ENCODE data around the gene RNF215. TPM values are rescaled to one million over a fixed set of nuclear protein-coding genes. Genes with fewer than 3 reads are reported as not detected.

RNF215 gene
- total RNA-seq, 3 donors from 2014 or later (not counting 1 experiment from before 2014, with no cell fraction given): 7.5 to 9.8 (median 9.5) TPM

GRCh38 chr22:30390974-30391691 is 3.9 kb upstream of the RNF215 start:
- DNase-seq (peak; percentile 64 to 93), ATAC-seq (peak; percentile 49 to 58 (median 52))
- peak; percentile 83 for TF ChIP-seq CTCF (IDR thresholded peaks at IDR 0.05)
- Histone ChIP-seq H3K27me3 (ENCODE audit: control insufficient read depth, insufficient read depth, low read length) (peaks cover 7% of the 10 kb centered on the region), H3K4me1 (ENCODE audit: control insufficient read depth, insufficient read depth, low read length) (peaks cover 12% of the 10 kb centered on the region), H3K9me3 (ENCODE audit: control insufficient read depth, insufficient read depth, low read length) (no peaks in the 10 kb centered on the region), H3K27ac (ENCODE audit: low read length) (no peak overlapping the region), H3K4me3 (ENCODE audit: low read length) (no peak overlapping the region), H3K36me3 (ENCODE audit: control insufficient read depth, insufficient read depth, low read length) (no peaks in the 10 kb centered on the region)
- peaks cover 5 to 6% of the 10 kb centered on the region in 2 donors for H3K4me1 Mint-ChIP-seq
- no peaks in the 10 kb centered on the region for H3K9me3 Mint-ChIP-seq
- WGBS (ENCODE audit: insufficient coverage): 71% methylated on average over 5 of the region's 5 CpGs
- intact Hi-C loops (cut with micrococcal nuclease): loop anchor here (1.0 to 2.0 kb wide), 3 partner anchors 35 to 282 kb away; no protein-coding TSS in a partner anchor
- no peak overlapping the region for H3K27ac Mint-ChIP-seq
- no peaks in the 10 kb centered on the region for H3K36me3 Mint-ChIP-seq
- peaks cover 21 to 23% of the 10 kb centered on the region in 2 donors for H3K27me3 Mint-ChIP-seq (ENCODE audit: low read depth in 2 of 2)
- no peak overlapping the region for H3K4me3 Mint-ChIP-seq

GRCh38 chr22:30386608-30386959 is 627 bp downstream of the RNF215 start:
- no peaks in the 10 kb centered on the region for H3K9me3 ChIP-seq (ENCODE audit: control insufficient read depth, insufficient read depth, low read length)
- H3K27ac Mint-ChIP-seq: peak overlapping the region in 1 of 2 donors; percentile 76
- peaks cover 5 to 6% of the 10 kb centered on the region in 2 donors for H3K4me1 Mint-ChIP-seq
- intact Hi-C loops (cut with micrococcal nuclease): no loop called here
- peak overlapping the region; percentile 52 for H3K4me3 Mint-ChIP-seq
- ATAC-seq: no peak
- 39% methylated on average over 10 of the region's 10 CpGs for WGBS (ENCODE audit: insufficient coverage)
- H3K27ac ChIP-seq (ENCODE audit: low read length): no peak overlapping the region
- H3K36me3 ChIP-seq (ENCODE audit: control insufficient read depth, insufficient read depth, low read length): no peaks in the 10 kb centered on the region
- no peaks in the 10 kb centered on the region for H3K36me3 Mint-ChIP-seq
- no peak for TF ChIP-seq CTCF (IDR thresholded peaks at IDR 0.05)
- H3K27me3 ChIP-seq (ENCODE audit: control insufficient read depth, insufficient read depth, low read length): no peaks in the 10 kb centered on the region
- peak overlapping the region; percentile 9 for H3K4me3 ChIP-seq (ENCODE audit: low read length)
- no peaks in the 10 kb centered on the region for H3K9me3 Mint-ChIP-seq
- peaks cover 12% of the 10 kb centered on the region for H3K4me1 ChIP-seq (ENCODE audit: control insufficient read depth, insufficient read depth, low read length)
- DNase-seq: no peak
- H3K27me3 Mint-ChIP-seq (ENCODE audit: low read depth in 2 of 2): peaks cover 0 to 5% of the 10 kb centered on the region in 2 donors

GRCh38 chr22:30385942-30386341 is 1.3 kb downstream of the RNF215 start:
- no peak overlapping the region for H3K27ac ChIP-seq (ENCODE audit: low read length)

More at GRCh38 chr22:30385942-30386341, 1.3 kb downstream of the RNF215 start:
- H3K27me3 Mint-ChIP-seq (ENCODE audit: low read depth in 2 of 2): peaks cover 0 to 5% of the 10 kb centered on the region in 2 donors
- ATAC-seq (no peak), DNase-seq (no peak)
- TF ChIP-seq CTCF (IDR thresholded peaks at IDR 0.05): no peak
- no peak overlapping the region for H3K27ac Mint-ChIP-seq
- no peaks in the 10 kb centered on the region for H3K9me3 Mint-ChIP-seq
- Histone ChIP-seq H3K4me3 (ENCODE audit: low read length) (no peak overlapping the region), H3K4me1 (ENCODE audit: control insufficient read depth, insufficient read depth, low read length) (peaks cover 12% of the 10 kb centered on the region), H3K27me3 (ENCODE audit: control insufficient read depth, insufficient read depth, low read length) (no peaks in the 10 kb centered on the region), H3K9me3 (ENCODE audit: control insufficient read depth, insufficient read depth, low read length) (no peaks in the 10 kb centered on the region), H3K36me3 (ENCODE audit: control insufficient read depth, insufficient read depth, low read length) (no peaks in the 10 kb centered on the region)
- peaks cover 5 to 6% of the 10 kb centered on the region in 2 donors for H3K4me1 Mint-ChIP-seq
- intact Hi-C loops (cut with micrococcal nuclease): no loop called here
- no peaks in the 10 kb centered on the region for H3K36me3 Mint-ChIP-seq
- 96% methylated on average over 10 of the region's 10 CpGs for WGBS (ENCODE audit: insufficient coverage)
- peak overlapping the region; percentile 52 for H3K4me3 Mint-ChIP-seq
